HL-60 (cell line): Measurements from ENCODE around the gene GSTT4.

Experiments
- CTCF ChIP-seq: IDR thresholded peaks from one replicate; pipeline ENCODE4 v1.5.1; 2011; ENCODE audit warnings: low read length, control low read depth, inconsistent platforms; ENCODE audit not compliant: insufficient read depth
- GABPA ChIP-seq: IDR thresholded peaks from 2 replicates; pipeline ENCODE4 v1.6.1; 2012; ENCODE audit warnings: low read depth
- POLR2AphosphoS5 ChIP-seq: IDR thresholded peaks from 2 replicates; pipeline ENCODE4 v1.6.1; 2012; ENCODE audit warnings: low read depth
- REST ChIP-seq: IDR thresholded peaks from 2 replicates; pipeline ENCODE4 v1.6.1; 2012; ENCODE audit warnings: low read depth; ENCODE audit not compliant: insufficient replicate concordance
- SPI1 ChIP-seq: IDR thresholded peaks from 2 replicates; pipeline ENCODE4 v1.6.1; 2012; ENCODE audit warnings: low read depth, mild to moderate bottlenecking, borderline replicate concordance

- TF ChIP-seq POLR2AphosphoS5, result no peak
- no peak for TF ChIP-seq CTCF
- TF ChIP-seq REST, result no peak
- no peak for TF ChIP-seq GABPA
- TF ChIP-seq SPI1, result no peak
These were observed 48.4 kb upstream of the GSTT4 start for GRCh38 chr22:24053481-24054226.
